GM19239 (cell line): Measurements from ENCODE around the gene AK2.
"Not testable (repeated sequence)": the region's sequence is repeated elsewhere in the genome, so short reads cannot be mapped to it uniquely, and the experiment has no call there.

Experiments used
- DNase-seq: peaks from one replicate; pipeline ENCODE4 v3.0.0; 2011; ENCODE audit warnings: low spot score; ENCODE audit not compliant: insufficient read length
- FAIRE-seq: peaks from 2 replicates; lab custom pipeline; 2011; peaks lifted over from hg19 to GRCh38; lab: Jason Lieb, UNC

The AK2 gene

GRCh38 chr1:33055210-33056008 lies 18.7 kb upstream of the AK2 start:
- peak; percentile 52 for DNase-seq
- FAIRE-seq = peak; percentile 61

GRCh38 chr1:33050221-33051076 lies 13.8 kb upstream of the AK2 start:
- DNase-seq (no peak), FAIRE-seq (no peak)

GRCh38 chr1:33049371-33049770 lies 12.7 kb upstream of the AK2 start:
- FAIRE-seq (no peak), DNase-seq (no peak)

DNA sequence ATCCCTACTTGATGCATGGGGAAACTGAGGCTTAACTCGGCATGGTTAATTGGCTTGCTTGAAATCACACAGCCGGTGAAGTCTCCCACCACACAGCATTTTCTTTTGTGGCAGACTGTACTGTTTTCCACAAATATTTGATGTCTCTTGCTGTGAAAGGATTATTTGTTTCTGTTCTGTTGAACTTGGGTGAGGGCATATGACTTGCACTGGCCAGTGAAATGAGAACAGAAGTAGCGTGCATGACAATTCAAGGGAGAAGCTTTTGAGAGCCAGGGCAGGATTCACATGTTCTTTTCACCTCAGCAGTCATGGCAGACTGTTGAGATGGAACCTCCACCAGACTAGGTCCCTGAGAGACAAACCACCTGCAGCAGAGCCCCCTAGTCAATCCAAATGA lies 11.7 kb upstream of the AK2 start:
- FAIRE-seq (no peak), DNase-seq (no peak)

GRCh38 chr1:33047839-33048305 lies 11.2 kb upstream of the AK2 start:
- FAIRE-seq = no peak

GRCh38 chr1:33047290-33047689 lies 10.6 kb upstream of the AK2 start:
- no peak for DNase-seq
- no peak for FAIRE-seq

More at GRCh38 chr1:33047839-33048305, 11.2 kb upstream of the AK2 start:
- no peak for DNase-seq

- not testable (repeated sequence) for FAIRE-seq, DNase-seq
Observed at GRCh38 chr1:33046234-33046633, 9.6 kb upstream of the AK2 start.

- no peak for DNase-seq
- FAIRE-seq = no peak
Observed at GRCh38 chr1:33045814-33046213, 9.1 kb upstream of the AK2 start.

GRCh38 chr1:33045246-33045645 lies 8.6 kb upstream of the AK2 start:
- FAIRE-seq (no peak), DNase-seq (no peak)

GRCh38 chr1:33043267-33044092 lies 6.8 kb upstream of the AK2 start:
- no peak for FAIRE-seq
- DNase-seq = no peak

DNA sequence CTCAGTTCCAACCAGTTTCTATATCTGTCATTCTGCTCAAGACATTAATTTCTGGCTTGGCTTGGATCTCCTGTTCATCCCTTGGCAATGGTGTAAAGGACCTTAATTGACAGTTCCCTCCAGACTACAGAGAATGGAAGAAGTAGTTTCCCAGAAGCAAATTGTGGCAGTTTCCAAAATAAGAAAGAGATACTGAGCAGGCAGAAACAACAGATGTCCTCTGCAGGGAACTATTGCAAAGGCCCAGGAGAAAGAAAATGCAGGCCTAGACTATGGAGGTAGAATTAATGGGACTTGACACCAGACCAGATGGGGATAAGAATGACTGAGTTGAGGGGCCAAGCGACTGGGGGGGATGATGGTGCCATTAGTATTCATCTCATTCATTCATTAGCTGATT lies 6.1 kb upstream of the AK2 start:
- FAIRE-seq (no peak), DNase-seq (no peak)

GRCh38 chr1:33041026-33041425 lies 4.3 kb upstream of the AK2 start:
- DNase-seq (no peak), FAIRE-seq (no peak)

- FAIRE-seq (no peak), DNase-seq (no peak)
Observed at GRCh38 chr1:33039840-33040239, 3.2 kb upstream of the AK2 start.

DNA sequence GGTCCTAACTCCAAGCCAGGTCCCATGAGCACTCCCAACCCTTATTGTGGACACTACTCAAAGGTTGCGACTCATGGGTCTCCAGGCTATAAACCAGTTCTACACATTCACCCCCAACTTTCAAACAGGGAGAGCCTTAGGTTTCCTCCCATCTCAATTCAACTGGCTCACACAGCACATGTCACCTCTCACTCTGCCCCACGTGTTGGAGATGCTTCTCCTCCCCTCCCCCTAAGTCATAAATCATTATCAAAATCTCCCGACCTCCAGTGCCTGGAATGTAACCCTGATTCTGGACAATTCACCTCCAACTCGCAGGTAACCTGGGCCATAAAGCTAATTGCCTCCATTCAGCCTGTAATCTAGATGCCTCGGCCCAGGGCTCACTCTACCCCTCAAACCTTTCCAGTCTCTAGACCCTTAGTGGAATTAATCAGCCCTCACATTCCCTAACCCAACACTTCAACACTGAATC lies 595 bp downstream of the AK2 start:
- no peak for DNase-seq

GRCh38 chr1:33032126-33032869 lies 4.4 kb downstream of the AK2 start:
- no peak for FAIRE-seq
- no peak for DNase-seq

More for the DNA sequence above, 595 bp downstream of the AK2 start:
- no peak for FAIRE-seq

GRCh38 chr1:33031506-33031905 lies 5.2 kb downstream of the AK2 start:
- DNase-seq = no peak

GRCh38 chr1:33030575-33030974 lies 6.1 kb downstream of the AK2 start:
- FAIRE-seq (no peak), DNase-seq (no peak)

More at GRCh38 chr1:33031506-33031905, 5.2 kb downstream of the AK2 start:
- FAIRE-seq = no peak

GRCh38 chr1:33029921-33030320 lies 6.8 kb downstream of the AK2 start:
- FAIRE-seq = no peak
- DNase-seq = no peak

DNA sequence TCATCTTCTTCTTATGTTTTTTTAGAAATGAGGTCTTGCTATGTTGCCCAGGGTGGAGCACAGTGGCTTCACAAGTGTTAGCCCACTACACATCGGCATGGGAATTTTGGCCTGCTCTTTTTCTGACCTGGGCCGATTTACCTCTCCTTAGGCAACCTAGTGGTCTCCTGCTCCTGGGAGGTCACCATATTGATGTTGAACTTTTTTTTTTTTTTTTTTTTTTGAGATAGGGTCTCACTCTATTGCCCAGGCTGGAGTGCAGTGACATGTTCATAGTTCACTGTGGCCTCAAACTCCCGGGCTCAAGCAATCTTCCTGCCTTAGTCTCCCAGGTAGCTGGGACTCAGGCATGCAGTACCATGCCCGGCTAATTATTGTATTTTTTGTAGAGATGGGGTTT lies 7.5 kb downstream of the AK2 start:
- DNase-seq (no peak), FAIRE-seq (no peak)
